ENCODE measurements around the gene RRAD. TPM values are rescaled to one million over a fixed set of nuclear protein-coding genes. Genes with fewer than 3 reads are reported as not detected.

The RRAD gene
- polyA plus RNA-seq, 2 of the 4 experiments (the other 2 are of a cell fraction), result 0.75 to 2.2 TPM

GRCh38 chr16:66899945-66900710 is 25.2 kb downstream of the RRAD start:
- FAIRE-seq, result no peak
- no peaks in the 10 kb centered on the region for H3K9me3 ChIP-seq
- TF ChIP-seq PHF8 (IDR thresholded peaks at IDR 0.05; ENCODE audit: borderline replicate concordance, low read depth), result no peak
- no peak for TF ChIP-seq SMC3 (IDR thresholded peaks at IDR 0.05)
- no peak for TF ChIP-seq TFCP2L1 (CRISPR knock-in tag; IDR thresholded peaks at IDR 0.05)
- no peak for TF ChIP-seq HOXA7 (CRISPR knock-in tag; IDR thresholded peaks at IDR 0.05)
- TF ChIP-seq EHMT2 (IDR thresholded peaks at IDR 0.05; ENCODE audit: low read depth), result no peak
- no peak for TF ChIP-seq BHLHE40 (IDR thresholded peaks at IDR 0.05; ENCODE audit: low read depth, low read length)
- TF ChIP-seq TP53 (CRISPR knock-in tag; IDR thresholded peaks at IDR 0.05), result no peak
- TF ChIP-seq CBX8 (IDR thresholded peaks at IDR 0.05), result no peak
- TF ChIP-seq FOSL2 (IDR thresholded peaks at IDR 0.05), result no peak
- no peak for TF ChIP-seq FOSL2 (CRISPR knock-in tag; IDR thresholded peaks at IDR 0.05)
- no peak for TF ChIP-seq CEBPB (IDR thresholded peaks at IDR 0.05)
- no peak for TF ChIP-seq POLR2AphosphoS2 (conservative IDR thresholded peaks at IDR 0.05; ENCODE audit: low read length)
- no peak for TF ChIP-seq RNF2 (IDR thresholded peaks at IDR 0.05; ENCODE audit: borderline replicate concordance, low read depth)
- TF ChIP-seq CBX2 (IDR thresholded peaks at IDR 0.05; ENCODE audit: borderline replicate concordance, low read depth), result no peak
- no peak for TF ChIP-seq CTCF (IDR thresholded peaks at IDR 0.05)
- no peak for TF ChIP-seq ZNF302 (CRISPR knock-in tag; IDR thresholded peaks at IDR 0.05)
- H3K4me3 ChIP-seq, result no peak overlapping the region
- peak overlapping the region; percentile 64 for H3K4me2 ChIP-seq
- ATAC-seq, result peak; percentile 32 to 42; a peak in 5 of 6 replicates
- whole genome bisulfite sequencing (ENCODE audit: missing lambda C conversion rate), result 46% methylated on average over 7 of the region's 9 CpGs
- ChIA-PET POLR2A (no interaction called here), CTCF (interaction anchor here (0.6 to 40.8 kb wide), 8 partner anchors 1 to 380 kb away, joined by 3 to 837 read pairs (median 4); partner anchors contain the start of genes CDH16, PDP2 and RRAD)
- H3K4me1 ChIP-seq, result peaks cover 28% of the 10 kb centered on the region
- DNase-seq (ENCODE audit: low read depth in 1 of 2, low spot score in 1 of 2), result peak; percentile 54 to 59
- H3K27ac ChIP-seq, result peak overlapping the region; percentile 67 to 79

- peak overlapping the region; percentile 67 to 79; a peak in 5 of 6 replicates for H3K27ac ChIP-seq
- ChIA-PET CTCF (interaction anchor here (0.6 to 40.8 kb wide), 6 partner anchors 15 to 381 kb away, joined by 3 to 837 read pairs (median 4); partner anchors contain the start of genes CDH16 and RRAD), POLR2A (interaction anchor here (1.0 kb wide), 1 partner anchor 28 kb away, joined by 3 read pairs; no protein-coding TSS in a partner anchor)
- 0 out of 6 replicates have a peak, but pooled peaks of 1 of the 2 experiments have one; percentile 3 for ATAC-seq
- H3K4me3 ChIP-seq, result no peak overlapping the region
- no peak for DNase-seq (ENCODE audit: low read depth in 1 of 2, low spot score in 1 of 2)
- H3K9me3 ChIP-seq, result no peaks in the 10 kb centered on the region
- peak overlapping the region; percentile 64 for H3K4me2 ChIP-seq
- TF ChIP-seq, protein P1, sequence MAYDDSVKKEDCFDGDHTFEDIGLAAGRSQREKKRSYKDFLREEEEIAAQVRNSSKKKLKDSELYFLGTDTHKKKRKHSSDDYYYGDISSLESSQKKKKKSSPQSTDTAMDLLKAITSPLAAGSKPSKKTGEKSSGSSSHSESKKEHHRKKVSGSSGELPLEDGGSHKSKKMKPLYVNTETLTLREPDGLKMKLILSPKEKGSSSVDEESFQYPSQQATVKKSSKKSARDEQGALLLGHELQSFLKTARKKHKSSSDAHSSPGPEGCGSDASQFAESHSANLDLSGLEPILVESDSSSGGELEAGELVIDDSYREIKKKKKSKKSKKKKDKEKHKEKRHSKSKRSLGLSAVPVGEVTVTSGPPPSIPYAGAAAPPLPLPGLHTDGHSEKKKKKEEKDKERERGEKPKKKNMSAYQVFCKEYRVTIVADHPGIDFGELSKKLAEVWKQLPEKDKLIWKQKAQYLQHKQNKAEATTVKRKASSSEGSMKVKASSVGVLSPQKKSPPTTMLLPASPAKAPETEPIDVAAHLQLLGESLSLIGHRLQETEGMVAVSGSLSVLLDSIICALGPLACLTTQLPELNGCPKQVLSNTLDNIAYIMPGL (CRISPR knock-in tag; IDR thresholded peaks at IDR 0.05; ENCODE audit: borderline replicate concordance), result no peak
- TF ChIP-seq KDM5A (IDR thresholded peaks at IDR 0.05), result no peak
- TF ChIP-seq ELK1 (IDR thresholded peaks at IDR 0.05; ENCODE audit: low read depth, low read length), result no peak
- TF ChIP-seq CHD4 (IDR thresholded peaks at IDR 0.05; ENCODE audit: borderline replicate concordance), result 0 out of 2 replicates have a peak, but pooled peaks have one; percentile 10
- peak; percentile 87 to 90 for TF ChIP-seq CEBPB (IDR thresholded peaks at IDR 0.05)
- H3K4me1 ChIP-seq, result peaks cover 27% of the 10 kb centered on the region
- WGBS (ENCODE audit: missing lambda C conversion rate), result 91% methylated on average over 5 of the region's 6 CpGs
- no peak for FAIRE-seq
Observed at GRCh38 chr16:66899310-66899944, 25.9 kb downstream of the RRAD start.
